Right renal pelvis (tissue), 4 donors: ENCODE data around the gene LIMS3. TPM values are rescaled to one million over a fixed set of nuclear protein-coding genes. Genes with fewer than 3 reads are reported as not detected.
"Not testable (repeated sequence)": the region's sequence is repeated elsewhere in the genome, so short reads cannot be mapped to it uniquely, and the experiment has no call there.

ENCODE experiments used
- DNase-seq, 4 donors: peaks; one replicate each; pipeline ENCODE4 v3.0.0-alpha.2; 2013; ENCODE audit warnings: low read depth in 4 of 4, low spot score in 3 of 4, missing footprints in 1 of 4
- polyA plus RNA-seq, 4 donors: library from polyadenylated mRNA; unstranded; fragments of 120-200 nt; gene quantifications; one replicate each; pipeline ENCODE4 v1.2.1, GENCODE V29; 2013; ENCODE audit not compliant: insufficient read length in 4 of 4

The LIMS3 gene, protein sequence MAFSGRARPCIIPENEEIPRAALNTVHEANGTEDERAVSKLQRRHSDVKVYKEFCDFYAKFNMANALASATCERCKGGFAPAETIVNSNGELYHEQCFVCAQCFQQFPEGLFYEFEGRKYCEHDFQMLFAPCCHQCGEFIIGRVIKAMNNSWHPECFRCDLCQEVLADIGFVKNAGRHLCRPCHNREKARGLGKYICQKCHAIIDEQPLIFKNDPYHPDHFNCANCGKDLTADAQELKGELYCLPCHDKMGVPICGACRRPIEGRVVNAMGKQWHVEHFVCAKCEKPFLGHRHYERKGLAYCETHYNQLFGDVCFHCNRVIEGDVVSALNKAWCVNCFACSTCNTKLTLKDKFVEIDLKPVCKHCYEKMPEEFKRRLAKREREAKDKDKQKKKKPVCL
- polyA plus RNA-seq = 1 to 10 TPM; 3.2 to 3.8 (median 3.5) TPM

DNA sequence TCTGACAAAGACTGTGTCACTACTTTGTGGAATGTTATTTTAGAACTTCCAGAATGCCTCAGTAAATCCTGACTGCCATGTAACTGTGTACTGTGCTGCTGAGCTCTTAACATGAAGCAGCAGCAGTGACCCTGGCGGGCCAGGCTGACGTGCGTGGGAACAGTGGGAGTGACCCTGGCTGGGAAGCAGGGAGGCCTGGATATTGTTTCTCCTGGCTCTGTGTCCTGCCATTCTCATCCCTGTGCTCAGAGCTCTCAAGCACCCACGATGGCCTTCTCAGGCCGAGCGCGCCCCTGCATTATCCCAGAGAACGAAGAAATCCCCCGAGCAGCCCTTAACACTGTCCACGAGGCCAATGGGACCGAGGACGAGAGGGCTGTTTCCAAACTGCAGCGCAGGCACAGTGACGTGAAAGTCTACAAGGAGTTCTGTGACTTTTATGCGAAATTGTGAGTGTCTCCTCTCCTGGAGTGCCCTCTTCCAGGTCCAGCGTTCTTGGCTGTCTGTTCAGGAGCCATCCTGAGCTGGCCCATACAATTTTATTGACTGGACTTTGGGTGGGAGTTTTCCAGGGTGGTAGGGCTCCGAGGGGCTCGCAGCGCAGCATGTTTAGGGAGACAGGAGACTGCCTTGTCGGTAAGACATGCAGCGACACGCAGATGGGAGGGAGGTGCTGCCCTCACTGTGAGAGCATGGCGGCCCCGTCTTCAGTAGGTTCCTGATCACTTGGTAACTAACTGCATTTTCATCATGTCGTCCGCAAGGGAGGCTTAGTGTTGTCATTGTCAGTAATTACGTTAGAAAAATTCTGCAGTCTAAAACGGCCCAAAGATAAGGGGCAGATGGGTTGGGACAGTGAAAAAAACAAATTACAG, at the start of gene LIMS3:
TSS of gene LIMS3 (plus strand) at position 227 of the 875 bp plus-strand sequence. CDS start at position 268, 41 bp downstream.
- not testable (repeated sequence) for DNase-seq

DNA sequence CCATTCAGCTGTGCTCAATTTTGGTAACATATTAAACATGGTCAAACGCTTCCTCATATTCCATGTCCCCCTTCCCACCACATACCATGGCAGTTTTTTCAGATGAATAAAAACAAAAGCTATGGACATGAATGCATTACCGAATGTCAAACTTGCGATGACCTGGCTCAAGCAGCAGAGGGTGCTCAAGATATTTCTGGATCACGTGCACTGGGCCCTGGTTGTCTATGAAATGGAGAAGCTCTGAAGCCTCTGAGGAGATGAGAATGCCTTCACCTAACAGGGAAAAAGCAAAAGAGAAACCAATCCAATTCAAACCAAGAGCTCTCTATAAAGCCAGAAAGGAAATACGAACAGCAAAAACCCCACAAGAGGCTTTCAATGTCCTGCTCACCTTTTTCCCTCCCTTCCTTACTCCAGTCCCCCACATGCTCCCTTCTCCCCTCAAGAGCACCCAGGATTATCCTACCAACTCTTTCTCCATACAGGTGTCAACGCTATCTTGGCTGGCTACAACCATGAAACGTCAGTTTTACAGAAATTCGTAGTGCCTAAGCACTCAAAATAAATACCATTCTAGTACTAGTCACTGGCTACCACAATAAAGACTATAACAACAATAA, 27.2 kb upstream of the LIMS3 start:
- not testable (repeated sequence) for DNase-seq

DNA sequence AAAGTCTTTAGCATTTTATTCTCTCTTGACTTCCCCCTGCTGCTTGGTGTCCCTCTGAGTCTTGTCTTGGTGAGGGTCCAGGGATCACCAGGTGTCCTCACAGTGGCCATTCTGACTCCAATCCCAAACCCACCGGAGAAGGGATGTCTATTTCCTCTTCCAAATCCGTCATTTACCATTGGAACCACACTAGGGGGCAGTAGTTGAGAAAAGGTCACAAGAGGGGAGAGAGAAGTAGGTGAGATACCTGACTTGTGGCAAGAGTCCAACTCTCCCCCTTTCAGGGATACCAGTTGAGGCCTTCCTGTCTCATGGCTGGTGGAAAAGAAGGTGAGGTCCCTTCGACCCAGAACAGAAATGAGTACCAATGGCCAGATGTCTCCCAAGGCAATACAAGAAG, 21.9 kb upstream of the LIMS3 start:
- DNase-seq = not testable (repeated sequence)

DNA sequence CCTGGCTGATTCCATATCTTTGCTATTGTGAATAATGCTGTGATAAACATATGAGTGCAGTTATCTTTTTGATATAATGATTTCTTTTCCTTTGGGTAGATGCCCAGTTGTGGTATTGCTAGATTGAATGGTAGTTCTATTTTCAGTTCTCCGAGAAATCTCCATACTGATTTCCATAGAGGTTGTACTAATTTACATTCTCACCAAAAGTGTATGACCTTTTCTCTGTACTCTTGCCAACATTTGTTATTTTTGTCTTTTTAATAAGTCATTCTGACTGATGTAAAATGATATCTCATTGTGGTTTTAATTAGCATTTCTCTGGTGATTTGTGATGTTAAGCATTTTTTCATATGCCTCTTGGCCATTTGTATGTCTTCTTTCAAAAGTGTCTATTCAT, 16.4 kb upstream of the LIMS3 start:
- DNase-seq = not testable (repeated sequence)

DNA sequence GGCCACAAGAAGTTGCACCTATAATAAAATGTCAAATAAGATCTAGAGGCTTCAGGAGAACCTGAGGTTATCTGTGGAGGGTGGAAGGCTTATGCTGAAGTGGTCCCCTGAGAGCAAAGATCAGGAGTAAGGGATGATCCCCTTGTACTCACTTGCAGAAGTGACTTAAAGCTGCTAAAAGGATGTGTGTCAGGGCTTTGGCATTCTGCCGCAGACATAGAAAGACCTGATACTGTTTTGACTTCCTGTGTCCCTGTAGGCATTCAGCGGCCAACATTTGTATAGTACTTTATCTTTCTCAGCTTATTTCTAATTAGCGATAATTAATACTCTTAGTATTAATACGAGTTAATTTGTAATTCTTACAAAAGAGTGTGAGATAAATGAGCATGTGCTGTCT, 10.1 kb upstream of the LIMS3 start:
- not testable (repeated sequence) for DNase-seq

DNA sequence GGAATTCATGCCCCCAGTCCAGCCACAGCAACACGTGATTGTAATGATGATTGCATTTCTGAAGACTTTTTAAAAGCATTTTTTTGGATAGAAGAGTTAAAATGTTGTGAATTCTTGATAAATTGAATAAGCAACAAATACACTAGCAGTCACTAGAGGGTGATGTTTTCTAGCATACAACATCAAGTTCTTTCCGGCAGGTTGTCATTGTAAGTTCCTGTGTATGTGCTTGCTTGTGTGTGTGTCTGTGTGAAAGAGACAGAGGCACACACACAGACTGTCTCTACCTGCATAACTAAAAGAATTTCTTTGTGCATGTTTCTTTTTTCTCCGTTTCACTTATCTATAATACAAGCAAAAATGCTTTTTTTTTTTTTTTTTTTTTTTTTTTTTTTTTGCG, 8.6 kb upstream of the LIMS3 start:
- DNase-seq = not testable (repeated sequence)

DNA sequence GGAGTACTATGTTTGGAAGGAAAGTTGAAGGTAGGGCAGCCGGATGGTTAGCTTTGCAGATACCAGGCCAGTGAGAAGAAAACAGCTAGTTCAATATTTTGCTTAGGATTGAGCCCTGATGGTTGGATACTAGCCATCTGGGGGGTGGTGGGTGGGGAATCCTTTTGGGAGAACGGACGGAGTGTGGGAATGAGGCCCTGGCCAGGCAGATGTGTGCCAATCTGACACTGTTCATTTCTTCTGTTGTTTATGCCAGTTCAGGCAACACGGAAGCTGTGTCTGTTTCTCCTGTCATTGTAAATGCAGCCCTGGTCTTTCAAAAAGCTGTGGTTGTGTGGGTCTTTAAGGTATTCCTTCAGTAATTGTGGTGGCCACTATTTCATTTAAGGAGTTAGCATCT, 7.5 kb upstream of the LIMS3 start:
- not testable (repeated sequence) for DNase-seq

DNA sequence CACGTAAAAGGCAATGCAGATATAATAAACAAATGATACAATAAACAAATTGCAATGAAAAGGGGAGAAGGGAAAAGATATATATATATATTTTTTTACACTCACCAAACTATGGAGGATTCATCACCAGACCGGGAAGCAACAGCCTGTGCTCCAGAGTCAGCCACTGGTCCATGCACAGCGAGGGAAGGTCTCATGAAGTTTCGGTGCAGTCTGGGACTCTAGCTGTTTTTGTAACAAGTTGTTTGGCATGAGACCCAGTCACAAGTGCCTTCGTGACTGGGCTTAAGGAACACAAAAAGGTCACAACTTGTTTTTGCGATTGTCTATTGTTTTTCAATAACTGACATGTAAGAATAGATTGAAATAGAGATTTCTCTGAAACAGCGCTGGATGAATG, 4.8 kb upstream of the LIMS3 start:
- DNase-seq = not testable (repeated sequence)

DNA sequence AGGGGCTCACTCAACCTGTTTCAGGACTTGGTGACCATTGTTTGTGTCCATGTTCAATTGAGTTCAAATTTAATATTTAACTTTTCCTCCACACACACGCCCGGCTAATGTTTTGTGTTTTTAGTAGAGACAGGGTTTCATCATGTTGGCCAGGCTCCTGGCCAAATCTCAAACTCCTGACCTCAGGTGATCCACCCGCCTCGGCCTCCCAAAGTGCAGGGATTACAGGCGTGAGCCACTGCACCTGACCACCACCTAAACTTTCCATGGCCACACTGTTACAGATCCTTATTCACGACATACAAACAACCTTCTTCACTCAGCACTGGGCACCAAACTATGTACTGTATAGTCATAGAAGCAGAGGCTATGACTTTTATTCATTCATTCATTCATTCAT, 4.3 kb upstream of the LIMS3 start:
- DNase-seq = not testable (repeated sequence)

DNA sequence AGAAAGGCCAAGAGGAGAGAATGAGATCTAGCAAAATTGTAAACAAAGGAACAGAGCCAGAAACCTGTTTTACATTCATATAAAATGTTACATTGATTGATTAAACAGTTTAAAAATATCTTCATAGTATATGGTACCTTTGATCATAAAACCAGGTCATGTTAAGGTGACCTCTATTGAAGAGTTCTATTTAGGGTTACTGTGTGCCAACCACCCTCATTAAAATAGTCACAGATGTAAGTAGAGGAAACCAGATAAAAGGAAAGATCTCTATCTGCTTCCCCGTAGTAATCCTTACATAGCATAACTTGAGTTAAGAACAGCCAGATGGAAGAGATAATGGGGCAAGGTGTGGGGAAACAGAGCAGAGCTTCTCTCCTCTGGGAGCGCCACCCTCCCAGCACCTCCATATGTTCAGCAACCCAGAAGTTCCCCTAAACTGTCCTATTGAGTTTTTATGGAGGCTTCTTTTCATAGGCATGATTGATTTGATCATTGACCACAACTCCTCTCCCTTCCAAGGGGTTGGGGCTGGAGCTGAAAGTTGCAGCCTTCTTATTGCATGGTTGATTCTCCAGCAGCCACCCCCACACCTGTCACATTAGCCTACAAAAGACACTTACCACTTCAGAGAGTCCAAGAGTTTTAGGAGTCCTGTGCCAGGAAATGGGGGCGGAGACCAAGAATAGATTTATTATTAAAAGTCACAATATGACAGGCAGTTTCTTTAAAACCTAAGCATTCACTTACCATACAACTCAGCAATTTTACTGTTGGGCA, 3.2 kb upstream of the LIMS3 start:
- not testable (repeated sequence) for DNase-seq

DNA sequence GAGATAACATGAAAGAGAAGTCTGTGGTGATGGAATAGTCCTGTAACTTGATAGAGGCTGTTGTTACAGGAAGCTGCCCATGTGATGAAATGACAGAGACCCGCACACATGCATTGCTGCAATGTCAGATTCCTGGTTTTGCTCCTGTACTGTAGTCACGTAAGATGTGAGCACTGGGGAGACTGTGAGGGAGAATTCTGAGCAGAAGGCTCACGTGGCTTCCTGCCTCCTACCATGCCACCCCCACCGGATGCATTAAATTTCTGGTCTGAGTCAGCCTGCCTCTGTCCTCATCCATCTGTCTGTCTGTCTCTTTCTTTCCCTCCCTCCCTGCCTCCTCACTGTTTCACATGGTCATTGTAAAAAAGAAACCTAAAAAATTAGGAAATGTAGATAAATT, 2.3 kb upstream of the LIMS3 start:
- DNase-seq = not testable (repeated sequence)

DNA sequence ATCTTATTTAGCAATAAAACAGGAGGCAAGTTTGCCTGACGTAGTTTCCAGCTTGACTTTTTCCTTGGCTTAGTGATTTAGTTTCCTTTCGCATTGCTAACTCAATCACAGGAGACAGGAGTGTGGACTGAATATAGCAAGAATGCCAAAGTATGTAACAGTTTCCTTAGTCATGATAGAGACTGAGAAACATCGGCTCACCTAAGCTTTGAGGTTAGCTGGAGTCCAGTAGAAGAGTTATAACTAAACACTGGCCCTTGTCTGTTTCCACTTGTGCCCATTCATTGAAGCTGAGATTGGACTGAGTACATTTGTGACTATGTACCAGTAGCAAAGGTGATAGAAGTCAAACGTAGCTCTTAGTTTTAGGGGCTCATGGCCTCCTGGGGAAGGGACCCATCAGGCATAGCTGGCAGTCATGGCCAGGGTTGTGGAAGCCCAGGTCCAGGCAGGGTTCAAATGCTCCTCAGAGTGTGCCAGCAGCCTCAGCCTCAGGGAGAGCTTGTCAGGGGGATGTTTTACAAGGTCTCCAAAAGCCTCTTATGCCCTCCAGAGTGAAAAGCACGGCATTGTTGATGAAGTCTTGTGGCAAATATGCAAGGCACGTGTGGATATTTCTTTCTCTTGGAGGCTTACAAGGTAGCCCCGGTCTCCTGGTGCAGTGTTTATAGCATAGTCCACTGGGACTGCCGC, 573 bp upstream of the LIMS3 start:
- not testable (repeated sequence) for DNase-seq

DNA sequence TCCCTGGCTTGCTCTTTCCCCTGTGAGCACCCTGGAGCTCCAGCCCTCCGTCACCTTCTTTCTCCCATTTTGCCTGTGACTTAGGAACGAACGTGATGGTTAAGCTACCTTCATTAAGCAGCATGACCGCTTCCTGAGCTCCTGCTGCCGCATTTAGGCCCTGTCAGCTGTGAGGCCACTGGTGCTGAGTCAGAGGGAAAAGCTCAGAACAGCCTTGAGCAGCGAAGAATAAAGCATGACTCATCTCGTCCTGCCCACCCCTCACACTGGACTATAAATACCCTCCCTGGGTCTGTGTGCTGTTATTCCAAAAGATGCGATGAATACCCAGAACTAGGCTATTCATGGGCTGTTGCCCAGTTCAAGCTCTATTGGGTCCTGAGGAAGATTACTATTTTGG, 7.3 kb downstream of the LIMS3 start:
- not testable (repeated sequence) for DNase-seq

DNA sequence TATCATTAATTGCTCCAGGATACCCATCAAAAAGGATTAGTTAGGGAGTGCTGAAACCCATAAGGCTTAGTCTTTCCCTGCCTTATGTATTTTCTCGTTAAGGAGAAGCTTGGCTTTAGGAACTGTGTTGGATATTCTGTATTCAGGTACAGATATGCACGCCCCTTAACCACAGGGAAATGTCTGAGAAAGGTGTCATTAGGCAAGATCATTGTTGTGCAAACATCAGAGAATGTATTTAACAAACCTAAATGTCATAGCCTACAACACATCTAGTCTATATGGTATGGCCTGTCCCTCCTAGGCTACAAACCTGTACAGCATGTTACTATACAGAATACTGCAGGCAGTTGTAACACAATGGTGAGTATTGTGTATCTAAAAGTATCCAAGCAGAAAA, 10.1 kb downstream of the LIMS3 start:
- not testable (repeated sequence) for DNase-seq

DNA sequence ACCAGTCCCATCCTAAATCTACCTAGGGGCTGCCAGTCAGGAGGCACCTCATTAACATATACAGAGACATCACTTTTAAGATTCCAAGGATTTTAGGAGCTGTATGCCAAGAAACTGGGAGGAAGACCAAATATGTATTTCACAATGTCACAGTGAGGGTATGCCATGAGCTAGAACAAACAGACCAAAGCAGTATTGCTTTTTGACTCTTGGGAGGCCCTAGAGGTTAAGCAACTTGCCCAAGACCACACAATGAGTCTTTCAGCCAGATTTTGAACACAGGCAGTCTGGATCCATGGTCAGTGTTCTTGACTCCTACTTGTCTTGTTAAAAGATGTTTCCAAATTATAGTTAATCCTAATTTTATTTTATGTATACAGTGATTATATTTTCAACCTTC, 12.3 kb downstream of the LIMS3 start:
- not testable (repeated sequence) for DNase-seq

DNA sequence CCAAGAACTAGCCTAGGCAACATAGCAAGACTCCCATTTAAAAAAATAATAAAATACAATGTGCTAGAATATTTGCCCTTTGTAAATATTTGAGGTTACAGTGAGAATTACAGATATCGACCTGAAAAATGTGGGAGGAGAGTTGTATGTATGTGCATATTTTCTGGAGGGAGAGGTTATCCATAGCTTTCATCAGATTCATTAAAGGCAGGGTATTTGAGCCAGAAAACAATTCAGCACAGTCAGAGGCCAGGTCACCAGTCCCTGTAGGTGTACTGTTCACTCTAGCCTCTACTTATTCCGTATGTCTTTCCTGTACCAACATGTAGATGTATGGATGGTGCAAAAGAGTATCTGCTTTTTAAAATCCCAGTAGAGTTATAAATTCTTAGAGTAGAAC, 15.4 kb downstream of the LIMS3 start:
- DNase-seq = not testable (repeated sequence)

DNA sequence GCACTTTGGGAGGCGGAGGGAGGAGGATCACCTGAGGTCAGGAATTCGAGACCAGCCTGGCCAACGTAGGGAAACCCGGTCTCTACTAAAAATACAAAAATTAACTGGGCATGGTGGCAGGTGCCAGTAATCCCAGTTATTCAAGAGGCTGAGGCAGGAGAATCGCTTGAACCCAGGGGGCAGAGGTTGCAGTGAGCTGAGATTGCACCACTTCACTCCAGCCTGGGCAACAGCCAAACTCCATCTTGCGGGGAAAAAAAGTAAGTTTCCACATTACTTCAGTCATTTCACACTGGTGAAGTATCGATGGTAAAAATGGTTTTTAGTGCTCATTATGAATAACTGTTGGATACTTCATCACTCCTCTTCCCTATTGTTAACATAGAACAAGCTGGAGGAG, 16.1 kb downstream of the LIMS3 start:
- not testable (repeated sequence) for DNase-seq

DNA sequence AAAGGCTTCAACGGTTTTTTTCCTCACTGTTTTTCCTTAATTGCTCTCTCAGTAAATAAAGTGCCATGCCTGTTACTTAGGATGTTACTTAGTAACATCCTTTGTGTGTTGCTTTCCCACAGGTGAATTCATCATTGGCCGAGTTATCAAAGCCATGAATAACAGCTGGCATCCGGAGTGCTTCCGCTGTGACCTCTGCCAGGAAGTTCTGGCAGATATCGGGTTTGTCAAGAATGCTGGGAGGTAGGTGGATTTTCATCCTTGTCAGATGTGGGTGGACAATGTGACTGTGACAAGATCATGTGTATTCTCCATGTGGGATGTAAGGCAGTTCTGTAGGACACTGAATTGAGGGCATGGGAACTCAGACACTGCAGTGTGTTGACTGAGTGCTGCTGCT, 17.3 kb downstream of the LIMS3 start:
- not testable (repeated sequence) for DNase-seq

DNA sequence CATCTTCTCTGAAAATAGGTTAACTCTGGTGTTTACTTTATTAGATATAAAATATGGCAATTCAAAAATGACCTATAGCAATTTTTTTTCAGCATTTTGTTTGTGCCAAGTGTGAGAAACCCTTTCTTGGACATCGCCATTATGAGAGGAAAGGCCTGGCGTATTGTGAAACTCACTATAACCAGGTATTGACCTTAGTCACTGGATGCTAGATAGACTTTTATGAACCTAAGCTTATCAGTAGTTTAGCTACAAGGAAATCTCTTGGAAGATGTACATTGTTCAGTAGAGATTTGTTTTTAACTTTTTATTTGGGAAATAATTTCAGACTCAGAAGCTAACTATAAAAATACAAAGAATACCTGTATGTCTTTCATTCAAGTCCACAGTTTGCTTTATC, 21.7 kb downstream of the LIMS3 start:
- not testable (repeated sequence) for DNase-seq
